GM12878 (cell line): ENCODE measurements around the gene OR2A5.
"Not testable (repeated sequence)": the region's sequence is repeated elsewhere in the genome, so short reads cannot be mapped to it uniquely, and the experiment has no call there.

Source experiments
- CHD4 ChIP-seq: fragments of 200-600 bp; sonication (generic); IDR thresholded peaks from 2 replicates; pipeline ENCODE4 v1.6.1; 2016; ENCODE audit warnings: mild to moderate bottlenecking
- CTCF ChIP-seq, 3 experiments: IDR thresholded peaks in 2 of 3; conservative IDR thresholded peaks in 1 of 3; 2 replicates each; pipeline ENCODE4 v1.5.1; 2011; ENCODE audit warnings: low read depth in 3 of 3, low read length in 3 of 3, mild to moderate bottlenecking in 3 of 3, control low read depth in 2 of 3, moderate library complexity in 2 of 3, inconsistent platforms in 1 of 3, mixed read lengths in 1 of 3; ENCODE audit not compliant: control insufficient read depth in 2 of 3, insufficient read depth in 1 of 3; ENCODE audit errors: extremely low read depth in 1 of 3
- EGR1 ChIP-seq, 2 experiments: IDR thresholded peaks; 1 replicate in 1 of 2; 2 replicates in 1 of 2; pipeline ENCODE4 v1.6.1; 2011 to 2012; ENCODE audit warnings: low read depth in 2 of 2, low read length in 2 of 2, borderline replicate concordance in 1 of 2, mild to moderate bottlenecking in 1 of 2, moderate library complexity in 1 of 2
- EP300 ChIP-seq, 2 experiments: fragments of 150-350 bp in 1 of 2; IDR thresholded peaks; 2 replicates each; pipeline ENCODE4 v1.6.1; 2011 to 2012; ENCODE audit warnings: low read depth in 2 of 2, low read length in 2 of 2, borderline replicate concordance in 1 of 2, improper control_type of control experiment in 1 of 2, inconsistent platforms in 1 of 2; ENCODE audit not compliant: control insufficient read depth in 1 of 2
- EZH2 ChIP-seq: IDR thresholded peaks from 2 replicates; pipeline ENCODE4 v1.6.1; 2012; ENCODE audit warnings: low read depth, mild to moderate bottlenecking, control low read depth, inconsistent platforms, low read length, borderline replicate concordance; ENCODE audit not compliant: control insufficient read depth
- NFIC ChIP-seq: IDR thresholded peaks from 2 replicates; pipeline ENCODE4 v1.6.1; 2012; ENCODE audit warnings: low read depth, mild to moderate bottlenecking, inconsistent platforms, low read length, moderate library complexity
- ZBTB33 ChIP-seq: fragments of 450-650 bp; IDR thresholded peaks from 2 replicates; pipeline ENCODE4 v1.6.1; 2017; ENCODE audit warnings: mild to moderate bottlenecking

- not testable (repeated sequence) for TF ChIP-seq EGR1 (IDR thresholded peaks at IDR 0.05; ENCODE audit: borderline replicate concordance in 1 of 2, low read depth in 2 of 2, low read length in 2 of 2); CTCF (IDR thresholded peaks at IDR 0.05 in 2 of 3, conservative IDR thresholded peaks at IDR 0.05 in 1 of 3; ENCODE audit: control insufficient read depth in 2 of 3, extremely low read depth in 1 of 3, insufficient read depth in 1 of 3, low read depth in 3 of 3, low read length in 3 of 3); EZH2; CHD4; ZBTB33; NFIC; EP300 (IDR thresholded peaks at IDR 0.05; ENCODE audit: borderline replicate concordance in 1 of 2, control insufficient read depth in 1 of 2, low read depth in 2 of 2, low read length in 2 of 2)
These were observed 37.9 kb upstream of the OR2A5 start for GRCh38 chr7:144010821-144011220.
